ENCODE results near the gene IQCK.

The IQCK gene

GRCh38 chr16:19835968-19836421 is 117.9 kb downstream of the IQCK start:
- Histone ChIP-seq H3K9me3 (ENCODE audit: control insufficient read depth, low read depth, low read length) (no peaks in the 10 kb centered on the region), H3K4me3 (ENCODE audit: low read length) (no peak overlapping the region), H3K27ac (ENCODE audit: low read length) (no peak overlapping the region), H3K36me3 (ENCODE audit: control insufficient read depth, low read depth, low read length) (no peaks in the 10 kb centered on the region), H3K4me1 (ENCODE audit: control insufficient read depth, low read depth, low read length) (peaks cover 16% of the 10 kb centered on the region), H3K27me3 (ENCODE audit: control insufficient read depth, insufficient read depth, low read length) (no peaks in the 10 kb centered on the region), H3K9ac (ENCODE audit: low read length) (no peak overlapping the region)

- Histone ChIP-seq H3K9me3 (ENCODE audit: control insufficient read depth, low read depth, low read length) (no peaks in the 10 kb centered on the region), H3K4me3 (ENCODE audit: low read length) (no peak overlapping the region), H3K9ac (ENCODE audit: low read length) (no peak overlapping the region), H3K27ac (ENCODE audit: low read length) (peak overlapping the region; percentile 19), H3K4me1 (ENCODE audit: control insufficient read depth, low read depth, low read length) (peaks cover 16% of the 10 kb centered on the region), H3K36me3 (ENCODE audit: control insufficient read depth, low read depth, low read length) (no peaks in the 10 kb centered on the region), H3K27me3 (ENCODE audit: control insufficient read depth, insufficient read depth, low read length) (no peaks in the 10 kb centered on the region)
Measured at GRCh38 chr16:19837331-19837980, 119.4 kb downstream of the IQCK start.

GRCh38 chr16:19837984-19838707 is 120.1 kb downstream of the IQCK start:
- Histone ChIP-seq H3K9me3 (ENCODE audit: control insufficient read depth, low read depth, low read length) (no peaks in the 10 kb centered on the region), H3K4me3 (ENCODE audit: low read length) (no peak overlapping the region), H3K36me3 (ENCODE audit: control insufficient read depth, low read depth, low read length) (no peaks in the 10 kb centered on the region), H3K4me1 (ENCODE audit: control insufficient read depth, low read depth, low read length) (peaks cover 16% of the 10 kb centered on the region), H3K9ac (ENCODE audit: low read length) (peak overlapping the region; percentile 31), H3K27ac (ENCODE audit: low read length) (peak overlapping the region; percentile 19), H3K27me3 (ENCODE audit: control insufficient read depth, insufficient read depth, low read length) (no peaks in the 10 kb centered on the region)

GRCh38 chr16:19840524-19841110 is 122.5 kb downstream of the IQCK start:
- H3K9ac ChIP-seq (ENCODE audit: low read length): no peak overlapping the region
- no peaks in the 10 kb centered on the region for H3K36me3 ChIP-seq (ENCODE audit: control insufficient read depth, low read depth, low read length)
- no peaks in the 10 kb centered on the region for H3K9me3 ChIP-seq (ENCODE audit: control insufficient read depth, low read depth, low read length)
- peaks cover 16% of the 10 kb centered on the region for H3K4me1 ChIP-seq (ENCODE audit: control insufficient read depth, low read depth, low read length)
- no peak overlapping the region for H3K27ac ChIP-seq (ENCODE audit: low read length)
- no peak overlapping the region for H3K4me3 ChIP-seq (ENCODE audit: low read length)
- no peaks in the 10 kb centered on the region for H3K27me3 ChIP-seq (ENCODE audit: control insufficient read depth, insufficient read depth, low read length)

DNA sequence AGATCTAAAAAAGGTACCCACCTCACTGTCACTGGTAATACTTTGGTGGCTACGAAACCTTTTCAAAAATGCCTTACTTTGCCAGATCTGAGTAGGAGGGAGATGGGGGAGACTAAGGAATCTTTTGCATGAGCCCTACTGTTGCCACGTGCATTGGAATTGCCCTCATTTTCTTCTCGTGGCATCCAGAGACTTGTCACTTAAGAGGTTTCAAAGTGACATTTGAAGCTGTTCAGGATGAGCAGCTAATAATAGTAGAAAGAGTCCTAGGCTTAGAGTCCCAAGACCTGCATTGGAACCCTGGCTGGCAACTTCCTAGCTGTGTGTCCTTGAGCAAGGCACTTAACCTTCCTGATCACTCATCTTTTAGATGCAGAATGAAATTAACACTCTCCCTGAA is 123.1 kb downstream of the IQCK start:
- Histone ChIP-seq H3K9me3 (ENCODE audit: control insufficient read depth, low read depth, low read length) (no peaks in the 10 kb centered on the region), H3K36me3 (ENCODE audit: control insufficient read depth, low read depth, low read length) (no peaks in the 10 kb centered on the region), H3K27me3 (ENCODE audit: control insufficient read depth, insufficient read depth, low read length) (no peaks in the 10 kb centered on the region), H3K27ac (ENCODE audit: low read length) (no peak overlapping the region), H3K9ac (ENCODE audit: low read length) (no peak overlapping the region), H3K4me1 (ENCODE audit: control insufficient read depth, low read depth, low read length) (peaks cover 16% of the 10 kb centered on the region), H3K4me3 (ENCODE audit: low read length) (no peak overlapping the region)

DNA sequence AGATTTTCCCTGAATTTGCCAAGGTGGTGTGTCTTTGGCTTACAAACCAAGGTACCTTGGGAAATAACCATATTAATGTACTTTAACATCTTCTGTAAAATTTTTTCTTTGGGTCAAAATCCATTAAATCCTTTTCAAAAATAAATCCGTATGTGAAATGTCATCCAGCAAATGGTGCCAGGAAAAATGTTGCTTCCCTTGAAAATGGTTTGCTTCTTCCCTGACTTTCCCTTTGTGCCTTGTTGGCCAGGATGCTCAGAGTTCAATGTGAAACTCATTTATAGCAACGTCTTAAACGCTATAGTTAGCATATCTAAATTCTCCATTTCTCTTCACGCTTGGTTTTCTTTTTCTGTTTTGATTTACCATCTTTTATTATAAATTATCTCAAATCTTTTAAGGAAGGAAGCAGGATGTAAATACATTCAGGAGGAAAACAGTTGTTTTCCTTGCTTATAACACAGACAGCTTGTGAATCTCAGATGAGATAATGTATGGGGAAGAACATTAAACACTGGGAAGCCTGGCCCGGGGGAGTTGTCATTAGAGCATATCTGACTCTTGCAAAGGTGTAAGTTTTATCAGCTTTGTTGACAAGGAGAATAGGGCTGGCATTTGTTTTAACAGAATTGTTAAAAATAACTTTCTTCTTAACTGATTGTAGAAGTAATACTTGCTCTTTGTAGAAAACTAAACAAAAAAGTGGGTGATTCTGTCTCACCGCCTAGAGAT is 124.5 kb downstream of the IQCK start:
- Histone ChIP-seq H3K9ac (ENCODE audit: low read length) (no peak overlapping the region), H3K4me1 (ENCODE audit: control insufficient read depth, low read depth, low read length) (peaks cover 10% of the 10 kb centered on the region), H3K27me3 (ENCODE audit: control insufficient read depth, insufficient read depth, low read length) (no peaks in the 10 kb centered on the region), H3K9me3 (ENCODE audit: control insufficient read depth, low read depth, low read length) (no peaks in the 10 kb centered on the region), H3K36me3 (ENCODE audit: control insufficient read depth, low read depth, low read length) (no peaks in the 10 kb centered on the region), H3K4me3 (ENCODE audit: low read length) (no peak overlapping the region), H3K27ac (ENCODE audit: low read length) (no peak overlapping the region)

- Histone ChIP-seq H3K9me3 (ENCODE audit: control insufficient read depth, low read depth, low read length) (no peaks in the 10 kb centered on the region), H3K4me3 (ENCODE audit: low read length) (no peak overlapping the region), H3K36me3 (ENCODE audit: control insufficient read depth, low read depth, low read length) (no peaks in the 10 kb centered on the region), H3K9ac (ENCODE audit: low read length) (no peak overlapping the region), H3K4me1 (ENCODE audit: control insufficient read depth, low read depth, low read length) (peaks cover 2% of the 10 kb centered on the region), H3K27ac (ENCODE audit: low read length) (no peak overlapping the region), H3K27me3 (ENCODE audit: control insufficient read depth, insufficient read depth, low read length) (no peaks in the 10 kb centered on the region)
Measured at GRCh38 chr16:19843371-19843770, 125.3 kb downstream of the IQCK start.

GRCh38 chr16:19844945-19845641 is 127.0 kb downstream of the IQCK start:
- H3K36me3 ChIP-seq (ENCODE audit: control insufficient read depth, low read depth, low read length): no peaks in the 10 kb centered on the region
- no peaks in the 10 kb centered on the region for H3K4me1 ChIP-seq (ENCODE audit: control insufficient read depth, low read depth, low read length)
- no peaks in the 10 kb centered on the region for H3K27me3 ChIP-seq (ENCODE audit: control insufficient read depth, insufficient read depth, low read length)
- no peak overlapping the region for H3K9ac ChIP-seq (ENCODE audit: low read length)
- H3K4me3 ChIP-seq (ENCODE audit: low read length): no peak overlapping the region
- no peak overlapping the region for H3K27ac ChIP-seq (ENCODE audit: low read length)
- no peaks in the 10 kb centered on the region for H3K9me3 ChIP-seq (ENCODE audit: control insufficient read depth, low read depth, low read length)

- H3K9me3 ChIP-seq (ENCODE audit: control insufficient read depth, low read depth, low read length): no peaks in the 10 kb centered on the region
- H3K9ac ChIP-seq (ENCODE audit: low read length): no peak overlapping the region
- H3K27ac ChIP-seq (ENCODE audit: low read length): no peak overlapping the region
- no peaks in the 10 kb centered on the region for H3K27me3 ChIP-seq (ENCODE audit: control insufficient read depth, insufficient read depth, low read length)
- H3K4me3 ChIP-seq (ENCODE audit: low read length): no peak overlapping the region
- peaks cover 5% of the 10 kb centered on the region for H3K4me1 ChIP-seq (ENCODE audit: control insufficient read depth, low read depth, low read length)
- H3K36me3 ChIP-seq (ENCODE audit: control insufficient read depth, low read depth, low read length): no peaks in the 10 kb centered on the region
Measured at GRCh38 chr16:19846436-19846835, 128.4 kb downstream of the IQCK start.

GRCh38 chr16:19848756-19849155 is 130.7 kb downstream of the IQCK start:
- no peak overlapping the region for H3K9ac ChIP-seq (ENCODE audit: low read length)
- no peaks in the 10 kb centered on the region for H3K36me3 ChIP-seq (ENCODE audit: control insufficient read depth, low read depth, low read length)
- no peak overlapping the region for H3K27ac ChIP-seq (ENCODE audit: low read length)
- H3K4me3 ChIP-seq (ENCODE audit: low read length): no peak overlapping the region
- peaks cover 17% of the 10 kb centered on the region for H3K4me1 ChIP-seq (ENCODE audit: control insufficient read depth, low read depth, low read length)
- no peaks in the 10 kb centered on the region for H3K27me3 ChIP-seq (ENCODE audit: control insufficient read depth, insufficient read depth, low read length)
- no peaks in the 10 kb centered on the region for H3K9me3 ChIP-seq (ENCODE audit: control insufficient read depth, low read depth, low read length)

Measured in iPS-18a (cell line).